ENCODE data around the gene FAM13B. TPM values are rescaled to one million over a fixed set of nuclear protein-coding genes. Genes with fewer than 3 reads are reported as not detected.

Gene FAM13B
- total and polyA plus RNA-seq, 9 of the 15 experiments (the other 6 are each of a cell fraction or from before 2014, with no cell fraction given) = 2.3 to 21.6 (median 14.1) TPM

DNA sequence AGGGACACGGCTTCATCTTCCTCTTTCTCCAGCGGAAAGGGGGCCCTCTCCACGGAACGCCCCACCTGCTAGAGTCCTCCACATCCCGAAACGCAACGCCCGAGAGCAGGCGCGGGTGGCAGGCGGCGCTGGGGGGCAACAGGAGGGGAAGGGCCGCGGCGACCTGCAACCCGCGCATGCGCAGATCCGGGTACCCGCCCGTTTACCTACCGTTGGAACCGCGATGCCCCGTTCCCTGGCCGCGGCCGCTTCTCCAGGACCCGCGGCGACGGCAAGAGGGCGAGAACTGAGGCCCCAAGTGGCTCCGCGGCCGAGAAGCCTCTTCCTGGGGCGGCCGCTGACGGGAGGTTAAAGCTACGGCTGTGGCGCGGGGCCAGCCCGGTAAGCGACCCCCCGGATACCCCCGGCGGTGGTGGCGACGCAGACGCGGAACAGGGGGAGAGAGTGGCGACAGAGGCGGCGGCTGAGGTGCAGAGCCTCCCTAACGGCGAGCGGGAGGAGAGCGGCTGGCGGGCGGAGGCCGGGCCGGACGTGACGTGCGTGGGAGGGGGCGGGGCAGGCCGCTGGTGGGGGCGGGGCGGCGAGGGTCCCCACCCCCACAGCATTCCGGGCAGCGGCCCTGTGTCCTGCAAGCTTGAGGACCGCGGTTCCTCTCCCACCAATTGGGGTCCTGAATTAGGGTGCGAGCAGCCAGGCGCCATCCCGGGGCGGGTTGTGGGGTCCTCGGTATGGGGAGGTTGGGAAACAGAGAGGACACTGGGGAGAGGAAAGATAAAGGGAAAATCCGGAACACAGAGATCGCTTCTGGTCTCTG lies at the start of gene FAM13B (continued):
- TF ChIP-seq, protein P1, sequence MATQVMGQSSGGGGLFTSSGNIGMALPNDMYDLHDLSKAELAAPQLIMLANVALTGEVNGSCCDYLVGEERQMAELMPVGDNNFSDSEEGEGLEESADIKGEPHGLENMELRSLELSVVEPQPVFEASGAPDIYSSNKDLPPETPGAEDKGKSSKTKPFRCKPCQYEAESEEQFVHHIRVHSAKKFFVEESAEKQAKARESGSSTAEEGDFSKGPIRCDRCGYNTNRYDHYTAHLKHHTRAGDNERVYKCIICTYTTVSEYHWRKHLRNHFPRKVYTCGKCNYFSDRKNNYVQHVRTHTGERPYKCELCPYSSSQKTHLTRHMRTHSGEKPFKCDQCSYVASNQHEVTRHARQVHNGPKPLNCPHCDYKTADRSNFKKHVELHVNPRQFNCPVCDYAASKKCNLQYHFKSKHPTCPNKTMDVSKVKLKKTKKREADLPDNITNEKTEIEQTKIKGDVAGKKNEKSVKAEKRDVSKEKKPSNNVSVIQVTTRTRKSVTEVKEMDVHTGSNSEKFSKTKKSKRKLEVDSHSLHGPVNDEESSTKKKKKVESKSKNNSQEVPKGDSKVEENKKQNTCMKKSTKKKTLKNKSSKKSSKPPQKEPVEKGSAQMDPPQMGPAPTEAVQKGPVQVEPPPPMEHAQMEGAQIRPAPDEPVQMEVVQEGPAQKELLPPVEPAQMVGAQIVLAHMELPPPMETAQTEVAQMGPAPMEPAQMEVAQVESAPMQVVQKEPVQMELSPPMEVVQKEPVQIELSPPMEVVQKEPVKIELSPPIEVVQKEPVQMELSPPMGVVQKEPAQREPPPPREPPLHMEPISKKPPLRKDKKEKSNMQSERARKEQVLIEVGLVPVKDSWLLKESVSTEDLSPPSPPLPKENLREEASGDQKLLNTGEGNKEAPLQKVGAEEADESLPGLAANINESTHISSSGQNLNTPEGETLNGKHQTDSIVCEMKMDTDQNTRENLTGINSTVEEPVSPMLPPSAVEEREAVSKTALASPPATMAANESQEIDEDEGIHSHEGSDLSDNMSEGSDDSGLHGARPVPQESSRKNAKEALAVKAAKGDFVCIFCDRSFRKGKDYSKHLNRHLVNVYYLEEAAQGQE (IDR thresholded peaks at IDR 0.05; ENCODE audit: borderline replicate concordance) = no peak
- TF ChIP-seq, protein P1 (CRISPR knock-in tag; IDR thresholded peaks at IDR 0.05; ENCODE audit: low read depth) = no peak
- TF ChIP-seq ZZZ3 (IDR thresholded peaks at IDR 0.05) = no peak
- TF ChIP-seq CCAR2 (IDR thresholded peaks at IDR 0.05; ENCODE audit: low read depth, low read length) = no peak
- no peak for TF ChIP-seq ZNF586 (CRISPR knock-in tag; conservative IDR thresholded peaks at IDR 0.05)
- TF ChIP-seq, protein P2, sequence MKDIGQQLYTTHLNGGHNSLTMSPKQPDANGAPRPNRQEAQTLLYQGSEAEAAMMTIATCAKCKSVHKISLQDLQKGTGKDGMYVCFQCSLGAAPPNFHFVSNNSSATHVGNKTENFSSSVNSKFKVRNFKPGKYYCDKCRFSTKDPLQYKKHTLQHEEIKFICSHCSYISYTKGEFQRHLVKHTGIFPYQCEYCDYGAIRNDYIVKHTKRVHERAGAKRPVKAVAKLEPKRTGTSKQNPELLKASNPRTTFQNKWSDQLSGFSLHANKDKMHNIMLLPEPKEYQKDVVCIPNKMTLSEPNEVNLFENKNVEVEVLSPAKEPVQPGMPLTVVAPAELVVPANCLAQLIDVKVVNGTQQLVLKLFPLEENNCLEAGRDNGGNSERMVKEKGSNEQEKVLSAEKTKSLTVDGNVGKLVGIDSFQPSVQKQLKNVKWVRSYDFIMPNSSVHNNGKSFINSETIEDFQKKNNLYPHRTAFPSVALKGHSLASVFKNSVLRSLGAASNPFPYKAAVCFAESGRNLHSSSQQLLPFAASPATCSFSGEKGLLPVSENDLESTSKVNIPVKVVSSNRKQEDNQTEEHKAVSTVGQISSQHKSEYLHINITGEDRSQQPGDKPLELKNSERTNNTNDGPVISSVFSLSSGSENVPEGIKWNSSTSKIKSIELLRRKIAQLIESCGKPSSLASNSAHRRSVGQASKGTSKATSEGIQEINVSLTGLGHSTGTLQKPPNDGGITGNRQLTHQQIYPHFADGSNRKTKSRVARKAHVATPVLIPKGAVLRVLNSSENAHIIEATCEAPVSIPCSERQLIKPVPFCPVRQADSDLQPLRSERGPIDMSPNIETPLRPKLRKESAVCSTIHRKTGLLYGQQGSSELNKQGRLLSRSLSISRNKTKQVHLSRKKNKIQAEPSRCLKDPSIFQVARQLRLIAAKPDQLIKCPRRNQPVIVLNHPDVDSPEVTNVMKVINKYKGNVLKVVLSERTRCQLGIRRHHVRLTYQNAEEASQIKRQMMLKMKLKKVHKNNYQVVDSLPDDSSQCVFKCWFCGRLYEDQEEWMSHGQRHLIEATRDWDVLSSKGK (CRISPR knock-in tag; IDR thresholded peaks at IDR 0.05) = no peak
- TF ChIP-seq PPARD (CRISPR knock-in tag; IDR thresholded peaks at IDR 0.05) = no peak
- peak; percentile 98 for TF ChIP-seq SUPT5H (IDR thresholded peaks at IDR 0.05)
- no peak for TF ChIP-seq NR2F6 (CRISPR knock-in tag; IDR thresholded peaks at IDR 0.05)
- TF ChIP-seq ZNF77 (CRISPR knock-in tag; IDR thresholded peaks at IDR 0.05) = no peak
- TF ChIP-seq, protein P3, sequence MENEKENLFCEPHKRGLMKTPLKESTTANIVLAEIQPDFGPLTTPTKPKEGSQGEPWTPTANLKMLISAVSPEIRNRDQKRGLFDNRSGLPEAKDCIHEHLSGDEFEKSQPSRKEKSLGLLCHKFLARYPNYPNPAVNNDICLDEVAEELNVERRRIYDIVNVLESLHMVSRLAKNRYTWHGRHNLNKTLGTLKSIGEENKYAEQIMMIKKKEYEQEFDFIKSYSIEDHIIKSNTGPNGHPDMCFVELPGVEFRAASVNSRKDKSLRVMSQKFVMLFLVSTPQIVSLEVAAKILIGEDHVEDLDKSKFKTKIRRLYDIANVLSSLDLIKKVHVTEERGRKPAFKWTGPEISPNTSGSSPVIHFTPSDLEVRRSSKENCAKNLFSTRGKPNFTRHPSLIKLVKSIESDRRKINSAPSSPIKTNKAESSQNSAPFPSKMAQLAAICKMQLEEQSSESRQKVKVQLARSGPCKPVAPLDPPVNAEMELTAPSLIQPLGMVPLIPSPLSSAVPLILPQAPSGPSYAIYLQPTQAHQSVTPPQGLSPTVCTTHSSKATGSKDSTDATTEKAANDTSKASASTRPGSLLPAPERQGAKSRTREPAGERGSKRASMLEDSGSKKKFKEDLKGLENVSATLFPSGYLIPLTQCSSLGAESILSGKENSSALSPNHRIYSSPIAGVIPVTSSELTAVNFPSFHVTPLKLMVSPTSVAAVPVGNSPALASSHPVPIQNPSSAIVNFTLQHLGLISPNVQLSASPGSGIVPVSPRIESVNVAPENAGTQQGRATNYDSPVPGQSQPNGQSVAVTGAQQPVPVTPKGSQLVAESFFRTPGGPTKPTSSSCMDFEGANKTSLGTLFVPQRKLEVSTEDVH (IDR thresholded peaks at IDR 0.05; ENCODE audit: low read depth, partially characterized antibody) = no peak
- no peak for TF ChIP-seq HIVEP1 (CRISPR knock-in tag; IDR thresholded peaks at IDR 0.05)
- TF ChIP-seq SETDB1 (IDR thresholded peaks at IDR 0.05; ENCODE audit: low read length) = no peak
- TF ChIP-seq TCF7 (IDR thresholded peaks at IDR 0.05; ENCODE audit: borderline replicate concordance) = no peak
